HCT116 (cell line): ENCODE measurements around the gene OR8G5. TPM values are rescaled to one million over a fixed set of nuclear protein-coding genes. Genes with fewer than 3 reads are reported as not detected.
"Not testable (repeated sequence)": the region's sequence is repeated elsewhere in the genome, so short reads cannot be mapped to it uniquely, and the experiment has no call there.

Source experiments
- ATAC-seq: fragments of 200-7000 bp; cut with Tn5 transposase; 2 replicates; pipeline ENCODE4 v1.9.1; 2020; ENCODE audit warnings: mild to moderate bottlenecking, moderate library complexity
- BruUV-seq: library from RNA; stranded (reverse); fragments of 400-500 nt; replicated peaks from 2 replicates; lab custom pipeline; 2021; lab: Mats Ljungman, UMichigan
- CTCF ChIA-PET: fragments of 300-600 bp; sonication (Branson Sonifier 250); formaldehyde crosslinking; loops from one replicate; lab custom pipeline; 2021; ENCODE audit warnings: antibody characterized with exemption; lab: Charles Lee
- POLR2A ChIA-PET: fragments of 300-600, 350-600 bp; sonication (Branson Sonifier 250); formaldehyde crosslinking; loops from one replicate; lab custom pipeline; 2021; ENCODE audit warnings: antibody characterized with exemption; lab: Charles Lee
- RAD21 ChIA-PET, 2 experiments: fragments of 300-600 bp; sonication (Branson Sonifier 250); formaldehyde crosslinking; loops; one replicate each; lab custom pipeline; 2023; ENCODE audit warnings: low total read pairs in 2 of 2; ENCODE audit not compliant: uncharacterized antibody in 2 of 2, unreplicated experiment in 2 of 2, low non-redundant PET in 1 of 2; lab: Charles Lee
- DNase-seq: peaks from one replicate; pipeline ENCODE4 v3.0.0-alpha.2; 2010; ENCODE audit warnings: low read depth, low spot score
- H2AFZ ChIP-seq: fragments of 200-600 bp; shearing (Covaris generic), sonication (generic); 2 replicates; pipeline ENCODE4 v1.6.1; 2017; ENCODE audit warnings: low read depth, mixed run types, mixed read lengths, antibody characterized with exemption, low read length; ENCODE audit not compliant: poor library complexity, severe bottlenecking
- H3K27ac ChIP-seq: 2 replicates; pipeline ENCODE4 v1.5.1; 2012; ENCODE audit warnings: low read depth, low read length
- H3K27me3 ChIP-seq: fragments of 200-600 bp; sonication (generic); 2 replicates; pipeline ENCODE4 v1.6.1; 2016; ENCODE audit warnings: mixed run types, low read length, mixed read lengths; ENCODE audit not compliant: insufficient read depth
- H3K36me3 ChIP-seq, 2 experiments: fragments of 200-500 bp in 1 of 2; fragments of 200-600 bp in 1 of 2; sonication (Bioruptor generic) in 1 of 2; sonication (generic) in 1 of 2; 2 replicates each; pipeline versions ENCODE4 v1.5.1 to v1.6.1; 2014 to 2016; ENCODE audit warnings: low read length in 2 of 2, inconsistent platforms in 1 of 2, mixed read lengths in 1 of 2, mixed run types in 1 of 2; ENCODE audit not compliant: insufficient read depth in 2 of 2, control insufficient read depth in 1 of 2
- H3K4me1 ChIP-seq, 2 experiments: fragments of 200-600 bp in 1 of 2; sonication (generic) in 1 of 2; 2 replicates each; pipeline versions ENCODE4 v1.5.1 to v1.6.1; 2012 to 2017; ENCODE audit warnings: low read length in 2 of 2, inconsistent platforms in 1 of 2, mild to moderate bottlenecking in 1 of 2, mixed read lengths in 1 of 2, mixed run types in 1 of 2, moderate library complexity in 1 of 2; ENCODE audit not compliant: insufficient read depth in 2 of 2, control insufficient read depth in 1 of 2
- H3K4me2 ChIP-seq: fragments of 200-600 bp; sonication (generic); 2 replicates; pipeline ENCODE4 v1.6.1; 2017; ENCODE audit warnings: mixed run types, low read length, mixed read lengths
- H3K4me3 ChIP-seq, 2 experiments: fragments of 200-600 bp in 1 of 2; sonication (generic) in 1 of 2; replicated peaks in 1 of 2; 2 replicates each; pipeline ENCODE4 v1.5.1; 2011 to 2016; ENCODE audit warnings: low read length in 2 of 2, control low read depth in 1 of 2, low read depth in 1 of 2, mild to moderate bottlenecking in 1 of 2, mixed read lengths in 1 of 2, mixed run types in 1 of 2
- H3K79me2 ChIP-seq: fragments of 200-600 bp; sonication (generic); 2 replicates; pipeline ENCODE4 v1.6.1; 2017; ENCODE audit warnings: mild to moderate bottlenecking, mixed run types, low read length, moderate library complexity, mixed read lengths; ENCODE audit not compliant: insufficient read depth
- H3K9ac ChIP-seq: fragments of 200-600 bp; sonication (generic); 2 replicates; pipeline ENCODE4 v1.6.1; 2016; ENCODE audit warnings: low read length, mixed read lengths
- H3K9me2 ChIP-seq: fragments of 200-600 bp; sonication (generic), shearing (Covaris generic); 2 replicates; pipeline ENCODE4 v1.6.1; 2017; ENCODE audit warnings: mixed run types, mild to moderate bottlenecking, moderate library complexity; ENCODE audit not compliant: insufficient read depth
- H3K9me3 ChIP-seq, 2 experiments: fragments of 200-500 bp in 1 of 2; fragments of 200-600 bp in 1 of 2; sonication (Bioruptor generic) in 1 of 2; sonication (generic) in 1 of 2; 2 replicates each; pipeline ENCODE4 v1.6.1; 2014 to 2017; ENCODE audit warnings: low read length in 2 of 2, mixed read lengths in 2 of 2, inconsistent platforms in 1 of 2, low read depth in 1 of 2, mild to moderate bottlenecking in 1 of 2, mixed run types in 1 of 2, moderate library complexity in 1 of 2; ENCODE audit not compliant: control insufficient read depth in 1 of 2, insufficient read depth in 1 of 2
- H4K20me1 ChIP-seq: fragments of 200-600 bp; sonication (generic), shearing (Covaris generic); 2 replicates; pipeline ENCODE4 v1.6.1; 2017; ENCODE audit warnings: mixed run types, mild to moderate bottlenecking, moderate library complexity; ENCODE audit not compliant: insufficient read depth
- ELF1 ChIP-seq: IDR thresholded peaks from 2 replicates; pipeline ENCODE4 v1.6.1; 2012; ENCODE audit warnings: low read depth, borderline replicate concordance
- EZH2phosphoT487 ChIP-seq: fragments of 200-600 bp; IDR thresholded peaks from 2 replicates; pipeline ENCODE4 v1.6.1; 2018; ENCODE audit warnings: antibody characterized with exemption, borderline replicate concordance
- JUND ChIP-seq: IDR thresholded peaks from 2 replicates; pipeline ENCODE4 v1.6.1; 2012
- POLR2A ChIP-seq: IDR thresholded peaks from 2 replicates; pipeline ENCODE4 v1.7.0; 2011; ENCODE audit warnings: borderline replicate concordance; ENCODE audit not compliant: insufficient read depth, insufficient read length; ENCODE audit errors: extremely low read depth
- REST ChIP-seq: IDR thresholded peaks from 2 replicates; pipeline ENCODE4 v1.6.1; 2012; ENCODE audit warnings: low read depth
- SIN3A ChIP-seq: IDR thresholded peaks from 2 replicates; pipeline ENCODE4 v1.6.1; 2012; ENCODE audit warnings: low read depth
- SP1 ChIP-seq: IDR thresholded peaks from 2 replicates; pipeline ENCODE4 v1.6.1; 2012; ENCODE audit warnings: low read depth
- SRF ChIP-seq: IDR thresholded peaks from 2 replicates; pipeline ENCODE4 v1.6.1; 2012; ENCODE audit warnings: low read depth
- YY1 ChIP-seq: IDR thresholded peaks from 2 replicates; pipeline ENCODE4 v1.6.1; 2011; ENCODE audit warnings: low read length, low read depth, moderate library complexity, mild to moderate bottlenecking; ENCODE audit not compliant: insufficient replicate concordance; ENCODE audit errors: extremely low read depth
- ZFX ChIP-seq: fragments of 450-650 bp; IDR thresholded peaks from 2 replicates; pipeline ENCODE4 v1.6.1; 2017
- intact Hi-C: fragments of 100-400 bp; cut with micrococcal nuclease; formaldehyde crosslinking; loops from 2 replicates; pipeline ENCODE4 v1.10.0; 2022
- total RNA-seq: library from RNA; stranded (reverse); gene quantifications from one replicate; pipeline ENCODE4 v1.2.1, GENCODE V29; 2021; ENCODE audit not compliant: unreplicated experiment
- TF ChIP-seq, protein P1 (sequence below): IDR thresholded peaks from 2 replicates; pipeline ENCODE4 v1.6.1; 2012

The OR8G5 gene
- total RNA-seq, 1 experiment from 2014 or later: not detected

DNA sequence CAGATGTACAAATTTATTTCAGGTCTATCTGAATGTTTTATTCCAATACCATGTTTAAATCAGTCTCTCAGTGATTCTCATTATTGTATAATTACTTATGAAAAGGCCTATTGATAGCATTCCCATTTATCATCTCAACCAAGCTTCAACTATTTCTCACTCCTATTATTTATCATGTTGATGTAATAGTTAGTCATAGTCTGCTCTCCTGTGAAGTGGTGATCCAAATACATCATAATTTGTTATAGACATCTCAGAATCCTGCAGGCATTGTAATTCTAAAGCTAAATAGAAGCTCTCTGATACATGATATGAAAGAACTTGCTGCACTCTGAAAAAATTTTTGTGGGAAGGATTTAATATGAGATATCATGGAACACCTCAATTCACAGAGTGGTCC, 37.0 kb upstream of the OR8G5 start:
- ChIA-PET RAD21 (no interaction called here), POLR2A (no interaction called here), CTCF (interaction anchor here (1.4 kb wide), 1 partner anchor 24 kb away, joined by 3 read pairs; no protein-coding TSS in a partner anchor)
- peaks cover 13% of the 10 kb centered on the region; the same call in 1 of the 2 replicates for H3K27me3 ChIP-seq
- no TSS peak for BruUV-seq
- no peaks in the 10 kb centered on the region for H3K9me3 ChIP-seq
- no peaks in the 10 kb centered on the region for H3K79me2 ChIP-seq
- H3K9ac ChIP-seq: no peak overlapping the region
- H3K4me1 ChIP-seq: no peaks in the 10 kb centered on the region
- no peak overlapping the region for H3K4me2 ChIP-seq
- DNase-seq: no peak
- H3K27ac ChIP-seq: no peak overlapping the region
- no peaks in the 10 kb centered on the region for H3K9me2 ChIP-seq
- H4K20me1 ChIP-seq: no peaks in the 10 kb centered on the region
- intact Hi-C loops: no loop called here
- TF ChIP-seq SRF (no peak), EZH2phosphoT487 (no peak), SIN3A (no peak), ZFX (no peak), YY1 (no peak), ELF1 (no peak)
- no peak for ATAC-seq
- no peak overlapping the region for H2AFZ ChIP-seq
- no peaks in the 10 kb centered on the region for H3K36me3 ChIP-seq
- H3K4me3 ChIP-seq: no peak overlapping the region

DNA sequence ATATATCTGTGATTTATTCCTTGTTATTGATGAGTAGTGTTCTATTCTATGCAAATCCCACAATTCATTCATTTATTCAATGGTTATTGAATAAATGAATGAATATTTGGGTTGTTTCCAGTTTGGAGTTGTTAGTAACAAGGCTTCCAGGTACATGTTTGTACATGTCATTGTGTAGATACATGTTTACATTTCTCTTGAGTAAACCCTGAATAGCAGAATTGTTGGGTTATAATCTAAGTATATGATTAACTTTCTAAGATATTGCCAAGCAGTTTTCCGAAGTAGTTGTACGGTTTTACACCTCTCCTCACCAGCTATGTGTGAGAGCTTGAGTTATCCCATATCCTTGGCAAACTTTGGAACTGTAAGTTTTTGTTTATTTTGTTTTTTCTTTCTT, 33.8 kb upstream of the OR8G5 start:
- BruUV-seq: no TSS peak
- Histone ChIP-seq H3K79me2 (no peaks in the 10 kb centered on the region), H3K9ac (no peak overlapping the region), H3K36me3 (no peaks in the 10 kb centered on the region), H3K27ac (no peak overlapping the region), H3K4me1 (no peaks in the 10 kb centered on the region), H4K20me1 (no peaks in the 10 kb centered on the region), H3K9me2 (no peaks in the 10 kb centered on the region), H3K9me3 (no peaks in the 10 kb centered on the region), H3K4me3 (no peak overlapping the region), H3K27me3 (peaks cover 21% of the 10 kb centered on the region; the same call in 1 of the 2 replicates), H2AFZ (no peak overlapping the region), H3K4me2 (no peak overlapping the region)
- ChIA-PET POLR2A (no interaction called here), CTCF (no interaction called here), RAD21 (no interaction called here)
- ATAC-seq (no peak), DNase-seq (no peak)
- TF ChIP-seq SP1: no peak
- no peak for TF ChIP-seq SIN3A
- TF ChIP-seq REST: no peak
- TF ChIP-seq, protein P1, sequence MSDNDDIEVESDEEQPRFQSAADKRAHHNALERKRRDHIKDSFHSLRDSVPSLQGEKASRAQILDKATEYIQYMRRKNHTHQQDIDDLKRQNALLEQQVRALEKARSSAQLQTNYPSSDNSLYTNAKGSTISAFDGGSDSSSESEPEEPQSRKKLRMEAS: no peak
- no peak for TF ChIP-seq JUND
- no peak for TF ChIP-seq SRF
- TF ChIP-seq POLR2A: no peak
- intact Hi-C loops: no loop called here

- RAD21 ChIA-PET, CTCF ChIA-PET, H3K4me2 ChIP-seq: not testable (repeated sequence)
Measured at GRCh38 chr11:124224618-124225423, 31.4 kb upstream of the OR8G5 start.

More at GRCh38 chr11:124224618-124225423, 31.4 kb upstream of the OR8G5 start:
- H3K4me1 ChIP-seq, H3K9ac ChIP-seq, ATAC-seq, H3K4me3 ChIP-seq, H3K79me2 ChIP-seq, H3K9me2 ChIP-seq, BruUV-seq, POLR2A ChIA-PET, DNase-seq, H3K27ac ChIP-seq, H3K9me3 ChIP-seq, intact Hi-C loops, H3K36me3 ChIP-seq, H2AFZ ChIP-seq, H4K20me1 ChIP-seq: not testable (repeated sequence)
- H3K27me3 ChIP-seq: peaks cover 27% of the 10 kb centered on the region
